ENCODE data around the gene CASTOR1.

Gene CASTOR1

GRCh38 chr22:30282616-30283046, 6.7 kb downstream of the CASTOR1 start:
- DNase-seq, result no peak

- no peak for DNase-seq
Observed at GRCh38 chr22:30280505-30280904, 8.8 kb downstream of the CASTOR1 start.

GRCh38 chr22:30279932-30280331, 9.4 kb downstream of the CASTOR1 start:
- DNase-seq, result no peak

- no peak for DNase-seq
Observed at GRCh38 chr22:30279046-30279788, 10.1 kb downstream of the CASTOR1 start.

DNA sequence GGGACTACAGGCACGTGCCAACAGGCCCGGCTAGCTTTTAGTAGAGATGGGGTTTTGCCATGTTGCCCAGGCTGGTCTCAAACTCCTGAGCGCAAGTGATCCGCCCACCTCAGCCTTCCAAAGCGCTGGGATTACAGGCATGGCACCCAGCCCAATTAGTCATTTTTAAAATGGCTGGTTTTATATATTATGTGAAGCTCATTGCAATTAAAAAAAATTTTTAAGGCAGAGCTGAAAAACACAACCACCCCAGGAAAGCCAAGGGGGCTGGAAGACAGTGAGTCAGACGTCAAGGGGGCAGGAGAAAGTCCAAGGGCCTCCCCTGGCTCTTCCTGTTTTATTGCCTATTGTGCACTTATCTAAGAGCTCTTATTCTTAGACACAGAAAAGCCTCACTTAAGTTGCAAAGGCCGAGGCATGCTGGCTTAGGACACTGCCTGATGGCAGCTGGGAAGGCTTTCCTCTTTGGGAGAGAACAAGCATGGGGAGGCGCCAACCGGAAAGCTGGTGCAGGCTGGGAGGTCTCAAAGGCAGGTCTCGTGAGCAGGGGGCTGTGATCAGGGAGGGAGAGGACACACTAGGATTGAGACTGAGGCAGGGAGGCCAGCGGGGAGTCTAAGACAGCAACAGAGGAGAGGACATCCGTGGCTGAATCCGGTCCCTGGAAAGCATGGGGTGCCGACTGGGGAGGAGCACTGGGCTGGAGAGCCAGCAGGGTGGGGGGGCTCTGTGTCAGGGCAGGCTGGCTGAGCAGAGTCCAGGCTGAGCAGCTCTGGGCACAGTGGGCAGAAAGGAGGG, 11.6 kb downstream of the CASTOR1 start:
- DNase-seq, result no peak

DNA sequence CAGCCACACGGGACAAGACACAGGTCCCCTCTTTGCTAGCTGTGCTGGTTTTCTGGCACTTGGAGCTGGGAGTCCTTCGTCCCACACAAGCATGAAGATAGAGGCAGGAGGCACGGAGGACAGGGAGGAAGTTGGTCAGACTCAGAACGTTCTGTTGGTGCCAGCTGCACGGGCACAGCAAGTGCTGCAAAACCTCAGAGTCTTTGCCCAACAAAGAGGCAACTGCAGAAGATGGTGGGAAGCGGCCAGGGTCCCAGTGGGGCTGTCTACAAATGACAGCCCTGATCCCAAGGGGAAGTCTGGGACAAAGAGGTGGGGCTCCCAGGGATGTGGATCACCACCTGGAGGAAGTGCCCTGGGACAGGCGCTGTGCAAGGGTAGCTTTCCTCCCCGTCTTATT, 13.3 kb downstream of the CASTOR1 start:
- DNase-seq, result no peak

DNA sequence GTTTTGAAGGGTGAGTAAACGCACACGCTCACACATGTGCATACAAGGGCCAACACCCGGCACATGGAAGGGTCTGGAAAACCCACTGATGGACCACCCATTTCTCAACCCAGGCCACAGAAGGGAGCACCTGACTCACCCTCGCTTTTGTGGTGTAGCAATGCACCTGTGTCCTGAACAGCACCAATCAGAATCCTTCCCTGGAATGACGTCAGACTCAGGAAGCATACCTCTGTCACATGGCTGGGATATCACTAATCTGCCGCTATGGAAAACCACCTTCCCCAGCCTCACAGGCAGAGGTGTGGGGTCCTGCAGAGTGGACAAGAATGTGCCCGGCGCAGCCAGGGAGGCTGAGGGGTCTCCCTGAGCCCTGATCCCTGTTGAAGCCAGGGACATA, 13.7 kb downstream of the CASTOR1 start:
- no peak for DNase-seq

GRCh38 chr22:30274437-30274812, 14.9 kb downstream of the CASTOR1 start:
- no peak for DNase-seq

DNA sequence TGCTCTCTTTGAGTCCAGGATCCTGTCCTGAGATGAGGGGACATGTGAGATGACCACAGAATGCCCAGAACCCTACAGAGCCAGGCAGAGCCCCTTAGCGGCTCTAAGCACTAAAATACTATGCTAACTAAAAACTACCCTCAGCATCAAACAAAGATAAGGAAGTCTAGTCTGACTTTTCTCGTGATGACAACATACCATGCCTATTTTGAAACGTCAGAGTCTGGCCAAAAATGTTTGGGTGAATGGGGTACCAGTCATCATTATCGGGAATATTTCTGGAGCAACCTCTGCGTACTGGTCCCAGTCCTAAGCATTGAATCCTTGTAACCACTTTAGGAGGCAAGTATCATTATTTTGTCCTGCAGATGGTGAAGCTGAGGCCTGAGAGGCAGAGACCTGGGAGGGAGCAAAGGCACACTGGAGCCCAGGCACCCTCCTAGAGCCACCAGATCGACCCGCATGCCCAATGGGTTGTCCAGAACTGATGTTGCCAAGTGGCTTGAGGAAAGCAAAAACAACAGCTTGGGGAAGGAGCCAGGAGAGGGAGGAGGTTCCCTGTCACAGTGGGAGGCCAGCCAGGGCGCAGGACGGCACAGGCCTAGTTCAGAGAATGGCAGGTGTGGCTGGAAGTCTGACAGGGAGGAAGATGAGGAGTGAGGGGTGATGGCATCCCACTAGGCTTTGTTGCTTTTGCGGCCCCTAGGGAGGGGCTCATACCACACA, 15.4 kb downstream of the CASTOR1 start:
- no peak for DNase-seq

DNA sequence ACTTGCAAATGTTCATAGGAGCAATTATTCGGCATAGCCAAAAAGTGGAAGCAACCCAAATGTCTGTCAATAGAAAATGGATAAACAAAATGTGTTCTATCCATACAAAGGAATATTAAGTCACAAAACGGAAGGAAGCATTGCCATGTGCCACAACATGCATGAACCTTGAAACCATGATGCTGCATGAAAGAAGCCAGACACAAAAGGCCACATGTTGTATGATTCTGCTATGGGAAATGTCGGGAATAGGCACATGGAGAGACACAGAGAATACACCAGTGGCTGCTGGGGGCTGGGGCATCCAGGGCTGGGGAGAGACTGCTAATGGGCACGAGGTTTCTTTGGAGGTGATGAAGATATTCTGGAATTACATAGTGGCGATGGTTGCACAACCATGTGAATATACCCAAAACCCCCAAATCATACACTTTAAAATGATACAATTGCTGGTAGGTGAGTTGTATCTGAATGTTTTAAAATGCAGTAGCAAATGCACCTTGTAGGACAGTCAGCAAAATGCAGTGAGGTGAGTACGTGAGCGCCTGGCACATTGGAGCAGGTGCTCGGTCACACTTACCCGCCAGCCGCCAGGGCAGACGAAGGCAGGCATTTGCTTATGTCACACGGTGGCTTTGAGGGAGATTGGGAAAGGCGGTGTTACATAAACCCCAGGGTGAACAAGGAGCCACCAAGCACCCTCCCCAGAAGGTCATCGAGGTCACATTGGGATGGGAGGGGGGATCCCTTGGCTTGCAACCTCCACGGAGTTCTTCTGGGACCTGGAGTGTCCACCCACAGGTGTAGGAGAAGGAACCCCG, 16.3 kb downstream of the CASTOR1 start:
- no peak for DNase-seq

DNA sequence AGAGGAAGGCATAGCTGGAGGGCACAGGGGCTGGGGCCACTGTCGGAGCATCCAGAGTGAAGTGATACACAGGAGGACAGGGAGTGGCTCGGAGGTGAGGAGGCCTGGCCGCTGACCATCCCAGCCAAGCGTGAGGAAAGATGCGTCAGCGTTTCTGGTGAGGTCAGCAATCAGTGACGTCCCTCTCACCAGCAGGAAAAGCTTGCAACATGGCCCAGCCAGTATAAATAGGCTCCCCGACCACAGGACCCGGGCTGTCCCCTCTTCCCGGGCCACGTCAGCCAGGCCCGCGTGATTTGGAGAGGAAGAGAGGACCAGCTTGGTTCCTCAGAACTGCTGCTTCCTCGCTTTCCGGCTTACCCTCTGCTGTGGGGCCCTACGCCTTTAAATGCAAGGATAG, 18.5 kb downstream of the CASTOR1 start:
- no peak for DNase-seq

- DNase-seq, result no peak
Observed at GRCh38 chr22:30268331-30268730, 21.0 kb downstream of the CASTOR1 start.

DNA sequence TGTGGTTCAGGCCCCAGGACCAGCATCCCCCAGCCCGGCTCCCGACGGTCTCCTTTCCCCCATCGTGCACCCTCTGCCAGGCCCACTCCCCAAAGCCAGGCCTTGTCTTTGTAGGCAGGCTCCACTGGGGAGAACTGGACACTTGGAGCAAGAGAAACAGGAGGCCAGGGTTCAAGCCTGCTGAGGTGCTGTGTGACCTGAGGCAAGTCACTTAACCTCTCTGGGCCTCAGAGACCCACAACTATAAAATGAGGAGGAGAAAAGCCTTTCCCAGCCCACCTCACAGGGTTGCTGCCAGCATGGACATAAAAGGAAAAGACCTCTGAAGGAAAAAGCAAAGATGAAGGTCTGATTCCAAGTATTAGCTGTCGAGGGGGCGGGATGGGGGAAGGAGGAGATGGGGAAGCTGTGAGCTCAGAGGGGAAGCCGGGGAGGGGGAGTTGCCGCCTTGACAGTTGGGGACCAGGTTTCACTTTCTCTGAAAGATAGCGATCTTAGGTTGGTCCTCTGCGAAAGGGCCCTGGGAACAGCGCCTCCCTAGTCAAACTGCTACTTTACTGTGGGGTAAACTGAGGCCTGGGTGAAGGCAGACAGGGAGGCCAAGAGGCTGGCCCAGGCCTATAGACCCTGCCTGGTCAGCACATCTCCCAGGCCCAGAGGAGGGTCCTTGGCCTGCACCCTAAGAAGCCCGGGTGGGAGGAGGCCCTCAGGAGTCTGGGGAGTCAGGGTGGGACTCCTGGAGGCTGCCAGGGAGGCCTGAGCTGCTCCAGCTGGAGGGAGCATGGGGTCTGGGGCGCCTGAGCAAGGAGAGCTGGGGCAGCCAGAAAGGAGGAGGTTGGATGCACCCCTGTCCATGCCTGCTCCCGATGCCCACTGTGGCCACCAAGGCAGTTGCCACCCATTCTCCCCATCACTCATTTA, 21.7 kb downstream of the CASTOR1 start:
- no peak for DNase-seq

DNA sequence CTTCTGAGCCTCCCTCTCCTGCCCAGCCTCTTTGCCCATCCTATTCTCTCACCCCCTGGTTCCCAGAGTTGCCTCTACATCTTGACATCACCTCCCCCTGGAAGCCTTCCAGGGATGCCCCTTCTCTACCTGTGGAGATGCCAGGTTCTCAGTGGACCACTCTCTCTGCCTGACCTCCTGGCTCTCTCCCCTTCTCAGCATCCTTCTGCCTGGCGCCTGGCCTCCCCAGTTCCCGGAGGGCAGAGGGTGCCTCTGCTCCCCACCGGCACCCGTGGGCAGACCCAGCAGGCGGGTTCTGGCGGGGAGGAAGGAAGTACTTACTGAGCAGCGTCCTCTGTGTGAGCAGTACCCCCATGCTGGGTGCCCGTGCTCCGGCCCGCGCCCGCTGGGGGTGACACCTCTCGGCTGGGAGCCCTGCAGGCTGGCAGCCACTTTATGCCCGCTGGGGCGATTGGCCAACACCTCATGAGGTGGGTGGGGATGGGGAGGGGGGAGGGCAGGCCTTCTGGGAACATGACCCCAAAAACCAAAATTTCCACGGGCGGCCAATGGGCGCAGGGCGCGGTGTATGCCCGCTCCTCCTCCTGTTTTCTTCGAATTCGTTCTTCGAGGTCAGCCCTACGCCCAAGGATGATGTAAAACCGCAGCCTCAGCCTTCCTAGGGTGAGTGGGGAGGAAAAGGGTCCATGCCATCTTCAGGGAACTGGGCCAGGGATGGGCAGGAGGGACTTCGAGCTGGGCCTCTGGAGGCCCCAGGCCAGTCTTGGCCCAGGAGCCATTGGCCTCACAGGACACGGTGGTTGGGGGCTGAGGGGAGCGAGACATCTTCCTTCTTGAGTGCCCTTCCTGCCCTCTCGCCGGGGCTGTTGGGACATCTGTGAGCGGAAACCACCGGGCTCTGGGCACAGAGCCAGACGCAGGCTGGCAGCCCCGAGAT, 22.6 kb downstream of the CASTOR1 start, which contains the start of gene OSM:
Gene OSM, minus strand, starts transcription at position 407 of the 937 bp plus-strand sequence. Its CDS starts 52 bp downstream, at position 355.
- DNase-seq, result no peak

GRCh38 chr22:30265823-30266444, 23.4 kb downstream of the CASTOR1 start:
- no peak for DNase-seq

- no peak for DNase-seq
Observed at GRCh38 chr22:30265131-30265720, 24.1 kb downstream of the CASTOR1 start.

GRCh38 chr22:30263883-30264282, 25.4 kb downstream of the CASTOR1 start:
- no peak for DNase-seq

DNA sequence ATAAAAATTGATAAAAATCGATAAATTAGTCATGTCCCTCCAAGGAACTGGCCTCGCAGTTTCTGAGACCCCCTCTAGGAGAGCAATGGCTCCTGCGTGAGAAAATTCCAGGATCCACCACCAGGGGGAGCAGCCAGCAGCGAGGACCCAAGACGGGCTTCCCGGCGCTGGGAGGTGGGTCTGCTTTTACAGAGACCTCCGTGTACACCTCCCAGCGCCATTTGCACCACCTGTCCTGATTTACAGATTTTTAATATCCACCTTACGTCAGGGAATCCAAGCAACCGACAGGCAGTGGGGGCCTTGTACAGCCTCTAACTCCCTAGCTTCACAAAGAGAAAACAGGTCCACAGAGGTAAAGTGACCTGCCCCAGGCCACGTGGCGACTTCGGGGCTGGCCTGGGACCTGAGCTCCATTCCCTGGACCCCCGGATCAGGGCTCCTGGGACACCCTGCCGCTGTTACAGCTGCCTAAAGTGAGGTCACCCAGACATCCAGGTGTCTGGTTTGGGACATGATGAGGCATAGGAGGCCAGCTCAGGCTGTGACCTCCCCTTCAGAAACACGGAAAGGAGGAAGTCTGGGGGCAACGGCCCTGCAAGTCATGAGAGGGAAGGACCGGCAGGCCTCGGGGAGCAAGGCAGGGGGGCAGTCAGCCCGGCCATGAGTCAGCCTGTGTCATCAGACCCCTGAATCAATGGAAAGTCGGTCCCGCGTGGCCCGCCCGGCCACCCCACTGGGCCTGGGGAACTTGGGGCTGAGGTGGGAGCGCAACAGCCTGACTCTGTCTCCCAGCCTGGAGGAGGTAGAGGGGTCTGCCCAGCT, 26.2 kb downstream of the CASTOR1 start:
- DNase-seq, result no peak

DNA sequence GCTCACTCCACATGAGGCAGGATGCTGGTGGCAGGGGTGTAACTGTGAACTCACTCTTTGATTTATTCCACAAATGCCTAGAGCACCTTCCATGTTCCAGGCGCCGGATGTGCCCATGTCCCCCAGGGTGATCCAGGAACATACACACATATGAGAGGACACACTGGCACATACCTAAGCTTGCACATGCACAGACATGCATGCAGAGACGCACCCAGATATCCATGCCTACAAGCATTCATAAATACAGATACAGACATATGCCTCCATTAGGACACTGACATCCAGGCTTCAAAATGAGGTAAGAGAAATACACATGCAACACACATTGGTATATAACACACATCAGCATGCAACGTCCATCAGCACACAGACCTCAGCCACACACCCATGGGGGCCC, 27.2 kb downstream of the CASTOR1 start:
- no peak for DNase-seq

Data from NCI-H2029 treated with DMSO at 0.1 percent for 48 hours (cell line).